ENCODE measurements around the gene KDM5C.

DNA sequence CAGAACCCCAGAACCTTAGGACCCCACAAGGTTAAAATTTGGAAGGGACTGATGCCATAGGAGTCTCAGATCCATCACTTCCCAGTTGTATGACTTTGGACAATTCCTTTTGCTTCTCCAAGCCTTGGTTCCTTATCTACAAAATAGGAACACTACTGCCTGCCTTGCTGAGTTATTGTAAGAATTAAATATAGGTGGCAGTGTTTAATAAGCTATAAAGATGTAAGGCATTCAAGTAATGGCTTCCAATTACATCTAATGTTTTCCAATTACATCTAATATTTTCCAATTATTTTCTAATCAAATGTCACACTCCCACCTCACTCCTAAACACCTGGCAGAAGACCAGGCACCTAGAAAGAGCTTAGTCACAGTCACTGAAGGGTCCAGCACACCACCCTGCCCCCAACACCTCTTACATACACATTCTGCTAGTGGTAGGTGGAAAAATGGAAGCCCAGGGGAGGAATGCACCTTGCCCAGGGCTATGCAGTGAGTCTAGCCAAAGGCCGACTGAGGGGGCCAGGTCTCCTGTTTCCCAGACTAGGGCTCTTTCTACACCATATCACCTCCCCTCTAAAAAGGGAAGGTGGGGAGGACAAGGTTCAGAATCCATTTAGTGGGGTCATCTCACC is 24.5 kb upstream of the KDM5C start:
- TF ChIP-seq CTCF (conservative IDR thresholded peaks at IDR 0.05), result no peak
- no peak for TF ChIP-seq EZH2 (IDR thresholded peaks at IDR 0.05; ENCODE audit: low read depth)
